Measurements from ENCODE around the gene DLG2.

GRCh38 chr11:83727251-83727650 lies 1899.9 kb downstream of the DLG2 start:
- no peak for TF ChIP-seq REST (IDR thresholded peaks at IDR 0.05; ENCODE audit: insufficient read depth in 1 of 2, low read depth in 2 of 2, low read length in 2 of 2)
- TF ChIP-seq POLR2AphosphoS5 (IDR thresholded peaks at IDR 0.05; ENCODE audit: low read depth, low read length): no peak
- TF ChIP-seq SIN3A (IDR thresholded peaks at IDR 0.05; ENCODE audit: borderline replicate concordance, insufficient read depth, low read length): no peak
